Caco-2 (cell line): ENCODE data around the gene BCKDK. TPM values are rescaled to one million over a fixed set of nuclear protein-coding genes. Genes with fewer than 3 reads are reported as not detected.

Experiments used
- BruUV-seq: library from RNA; stranded (reverse); fragments of 400-500 nt; replicated peaks from 2 replicates; lab custom pipeline; 2021; lab: Mats Ljungman, UMichigan
- CTCF ChIA-PET: fragments of 300-600 bp; sonication (Branson Sonifier 250); formaldehyde crosslinking; loops from one replicate; lab custom pipeline; 2022; ENCODE audit warnings: antibody characterized with exemption; lab: Charles Lee
- POLR2A ChIA-PET: fragments of 300-600 bp; sonication (Branson Sonifier 250); formaldehyde crosslinking; loops from one replicate; lab custom pipeline; 2022; ENCODE audit warnings: antibody characterized with exemption; lab: Charles Lee
- DNase-seq, 2 experiments: peaks; one replicate each; pipeline versions ENCODE4 v3.0.0 to v3.0.0-alpha.2; 2020 to 2022
- H3K27me3 ChIP-seq: replicated peaks from 2 replicates; pipeline ENCODE4 v1.6.0; 2011; ENCODE audit warnings: low read length; ENCODE audit not compliant: control insufficient read depth, insufficient read depth
- H3K36me3 ChIP-seq: 2 replicates; pipeline ENCODE4 v1.5.1; 2011; ENCODE audit warnings: low read length; ENCODE audit not compliant: control insufficient read depth, insufficient read depth
- H3K4me1 ChIP-seq: fragments of 250-450 bp; sonication (Bioruptor Pico); 2 replicates; pipeline ENCODE4 v1.5.1; 2020; ENCODE audit warnings: mild to moderate bottlenecking
- H3K4me3 ChIP-seq: 2 replicates; pipeline ENCODE4 v1.5.1; 2011; ENCODE audit warnings: low read depth, mild to moderate bottlenecking, control low read depth, low read length
- H3K9me3 ChIP-seq: fragments of 250-450 bp; sonication (Bioruptor Pico); 2 replicates; pipeline ENCODE4 v1.5.1; 2020; ENCODE audit warnings: mild to moderate bottlenecking, moderate library complexity
- H3K27ac Mint-ChIP-seq: one replicate; pipeline ENCODE4 v1.8.0; 2022; ENCODE audit warnings: mixed read lengths; ENCODE audit not compliant: unreplicated experiment
- H3K27me3 Mint-ChIP-seq: one replicate; pipeline ENCODE4 v1.8.0; 2022; ENCODE audit warnings: mixed read lengths; ENCODE audit not compliant: insufficient read depth, unreplicated experiment
- H3K36me3 Mint-ChIP-seq: one replicate; pipeline ENCODE4 v1.8.0; 2022; ENCODE audit warnings: mild to moderate bottlenecking, mixed read lengths; ENCODE audit not compliant: insufficient read depth, unreplicated experiment
- H3K4me1 Mint-ChIP-seq: one replicate; pipeline ENCODE4 v1.8.0; 2022; ENCODE audit warnings: low read depth, mixed read lengths; ENCODE audit not compliant: unreplicated experiment
- H3K4me3 Mint-ChIP-seq: one replicate; pipeline ENCODE4 v1.8.0; 2022; ENCODE audit warnings: mild to moderate bottlenecking, moderate library complexity, mixed read lengths; ENCODE audit not compliant: unreplicated experiment
- H3K9me3 Mint-ChIP-seq: one replicate; pipeline ENCODE4 v1.8.0; 2022; ENCODE audit warnings: mixed read lengths; ENCODE audit not compliant: unreplicated experiment
- intact Hi-C: fragments of 100-400 bp; cut with micrococcal nuclease; formaldehyde crosslinking; loops from one replicate; pipeline ENCODE4 v1.10.0; 2022; ENCODE audit not compliant: unreplicated experiment
- total RNA-seq: library from RNA; stranded (reverse); gene quantifications from 2 replicates; pipeline ENCODE4 v1.2.3, GENCODE V29; 2022
- TF ChIP-seq, protein P1 (sequence below), 2 experiments: fragments of 200-600 bp in 1 of 2; IDR thresholded peaks; 1 replicate in 1 of 2; 2 replicates in 1 of 2; pipeline versions ENCODE4 v1.5.1 to v1.8.0; 2011 to 2022; ENCODE audit warnings: antibody characterized with exemption in 1 of 2, control low read depth in 1 of 2, inconsistent platforms in 1 of 2, low read depth in 1 of 2, low read length in 1 of 2, mild to moderate bottlenecking in 1 of 2, moderate library complexity in 1 of 2; ENCODE audit not compliant: insufficient read depth in 1 of 2, severe bottlenecking in 1 of 2, unreplicated experiment in 1 of 2

BCKDK gene
- total RNA-seq, 1 experiment from 2014 or later, result 34.1 TPM

DNA sequence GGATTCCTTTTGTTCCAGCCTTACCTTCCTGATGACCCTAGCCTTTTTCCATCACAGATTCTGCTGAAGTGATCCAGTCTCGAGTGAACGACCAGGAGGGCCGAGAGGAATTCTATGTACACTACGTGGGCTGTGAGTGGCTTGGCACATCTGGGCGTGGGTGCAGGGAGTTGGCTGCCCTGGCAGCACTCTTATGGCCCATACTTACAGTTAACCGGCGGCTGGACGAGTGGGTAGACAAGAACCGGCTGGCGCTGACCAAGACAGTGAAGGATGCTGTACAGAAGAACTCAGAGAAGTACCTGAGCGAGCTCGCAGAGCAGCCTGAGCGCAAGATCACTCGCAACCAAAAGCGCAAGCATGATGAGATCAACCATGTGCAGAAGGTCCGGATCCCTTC lies 11.9 kb downstream of the BCKDK start:
- ChIA-PET POLR2A (no interaction called here), CTCF (no interaction called here)
- intact Hi-C loops, result no loop called here
- TF ChIP-seq, protein P1, sequence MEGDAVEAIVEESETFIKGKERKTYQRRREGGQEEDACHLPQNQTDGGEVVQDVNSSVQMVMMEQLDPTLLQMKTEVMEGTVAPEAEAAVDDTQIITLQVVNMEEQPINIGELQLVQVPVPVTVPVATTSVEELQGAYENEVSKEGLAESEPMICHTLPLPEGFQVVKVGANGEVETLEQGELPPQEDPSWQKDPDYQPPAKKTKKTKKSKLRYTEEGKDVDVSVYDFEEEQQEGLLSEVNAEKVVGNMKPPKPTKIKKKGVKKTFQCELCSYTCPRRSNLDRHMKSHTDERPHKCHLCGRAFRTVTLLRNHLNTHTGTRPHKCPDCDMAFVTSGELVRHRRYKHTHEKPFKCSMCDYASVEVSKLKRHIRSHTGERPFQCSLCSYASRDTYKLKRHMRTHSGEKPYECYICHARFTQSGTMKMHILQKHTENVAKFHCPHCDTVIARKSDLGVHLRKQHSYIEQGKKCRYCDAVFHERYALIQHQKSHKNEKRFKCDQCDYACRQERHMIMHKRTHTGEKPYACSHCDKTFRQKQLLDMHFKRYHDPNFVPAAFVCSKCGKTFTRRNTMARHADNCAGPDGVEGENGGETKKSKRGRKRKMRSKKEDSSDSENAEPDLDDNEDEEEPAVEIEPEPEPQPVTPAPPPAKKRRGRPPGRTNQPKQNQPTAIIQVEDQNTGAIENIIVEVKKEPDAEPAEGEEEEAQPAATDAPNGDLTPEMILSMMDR (IDR thresholded peaks at IDR 0.05; ENCODE audit: insufficient read depth in 1 of 2, low read depth in 1 of 2, low read length in 1 of 2, severe bottlenecking in 1 of 2, unreplicated experiment in 1 of 2), result no peak
- Mint-ChIP-seq H3K27me3 (no peaks in the 10 kb centered on the region), H3K9me3 (no peaks in the 10 kb centered on the region), H3K4me1 (peaks cover 10% of the 10 kb centered on the region), H3K27ac (no peak overlapping the region), H3K36me3 (peaks cover 60% of the 10 kb centered on the region), H3K4me3 (no peak overlapping the region)
- Histone ChIP-seq H3K4me3 (no peak overlapping the region), H3K4me1 (no peaks in the 10 kb centered on the region), H3K9me3 (no peaks in the 10 kb centered on the region), H3K27me3 (no peaks in the 10 kb centered on the region), H3K36me3 (peaks cover 5% of the 10 kb centered on the region)
- no peak for DNase-seq
- BruUV-seq, result no TSS peak

DNA sequence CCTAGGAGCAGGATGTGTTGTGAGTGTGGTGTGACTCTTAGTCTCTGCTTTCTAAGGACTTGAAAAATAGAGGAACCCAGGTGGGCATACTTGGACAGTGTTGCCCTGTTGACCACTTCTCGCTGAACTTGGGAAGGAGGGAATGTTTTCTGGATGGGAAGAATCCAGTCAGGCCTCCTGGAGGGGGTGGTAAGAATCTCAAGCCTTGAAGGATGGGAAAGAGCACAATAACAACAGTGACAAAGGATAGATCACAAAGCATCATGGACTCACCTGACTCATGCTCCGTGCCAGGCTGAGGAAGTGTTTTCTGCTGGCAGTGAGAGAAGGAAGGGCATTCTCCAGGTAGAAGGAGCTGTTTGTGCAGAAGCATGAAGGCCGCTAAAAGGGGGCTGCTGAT lies 17.7 kb downstream of the BCKDK start:
- Mint-ChIP-seq H3K27ac (no peak overlapping the region), H3K4me3 (no peak overlapping the region), H3K36me3 (peaks cover 32% of the 10 kb centered on the region), H3K4me1 (peaks cover 7% of the 10 kb centered on the region), H3K27me3 (no peaks in the 10 kb centered on the region), H3K9me3 (no peaks in the 10 kb centered on the region)
- Histone ChIP-seq H3K4me1 (peaks cover 7% of the 10 kb centered on the region), H3K27me3 (no peaks in the 10 kb centered on the region), H3K36me3 (no peaks in the 10 kb centered on the region), H3K4me3 (no peak overlapping the region), H3K9me3 (no peaks in the 10 kb centered on the region)
- no TSS peak for BruUV-seq
- DNase-seq, result no peak
- CTCF ChIA-PET, result interaction anchor here (1.1 to 1.9 kb wide), 2 partner anchors 8 to 16 kb away, joined by 4 to 11 read pairs; partner anchors contain the start of gene KAT8
- intact Hi-C loops, result no loop called here
- TF ChIP-seq, protein P1 (IDR thresholded peaks at IDR 0.05; ENCODE audit: insufficient read depth in 1 of 2, low read depth in 1 of 2, low read length in 1 of 2, severe bottlenecking in 1 of 2, unreplicated experiment in 1 of 2), result no peak
- POLR2A ChIA-PET, result interaction anchor here (3.9 kb wide), 1 partner anchor 8 kb away, joined by 24 read pairs; the partner anchor contains the start of gene KAT8

DNA sequence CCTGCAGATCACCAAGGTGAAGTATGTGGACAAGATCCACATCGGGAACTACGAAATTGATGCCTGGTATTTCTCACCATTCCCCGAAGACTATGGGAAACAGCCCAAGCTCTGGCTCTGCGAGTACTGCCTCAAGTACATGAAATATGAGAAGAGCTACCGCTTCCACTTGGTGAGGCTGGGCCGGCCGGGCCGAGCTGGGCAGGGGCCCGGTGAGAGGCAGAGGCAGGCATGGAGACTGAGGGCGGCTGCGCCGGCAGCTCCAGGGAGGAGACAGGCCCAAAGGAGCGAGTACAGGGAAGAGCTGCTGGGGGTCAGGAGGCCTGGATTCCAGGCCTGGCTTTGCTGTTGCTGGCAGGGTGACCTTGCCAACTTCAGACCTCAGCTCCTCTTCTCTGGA lies 19.0 kb downstream of the BCKDK start:
- no peaks in the 10 kb centered on the region for H3K9me3 Mint-ChIP-seq
- H3K4me1 Mint-ChIP-seq, result peaks cover 15% of the 10 kb centered on the region
- intact Hi-C loops, result no loop called here
- no TSS peak for BruUV-seq
- no peak for DNase-seq
- ChIA-PET POLR2A (interaction anchor here (3.9 kb wide), 1 partner anchor 10 kb away, joined by 24 read pairs; the partner anchor contains the start of gene KAT8), CTCF (interaction anchor here (1.1 kb wide), 1 partner anchor 10 kb away, joined by 4 read pairs; the partner anchor contains the start of gene KAT8)
- Histone ChIP-seq H3K36me3 (0 out of 2 replicates have a peak, but pooled peaks cover 2% of the 10 kb centered on the region), H3K9me3 (no peaks in the 10 kb centered on the region), H3K27me3 (no peaks in the 10 kb centered on the region), H3K4me1 (peaks cover 20% of the 10 kb centered on the region), H3K4me3 (no peak overlapping the region)
- no peak overlapping the region for H3K27ac Mint-ChIP-seq
- H3K27me3 Mint-ChIP-seq, result no peaks in the 10 kb centered on the region
- no peak overlapping the region for H3K4me3 Mint-ChIP-seq
- peaks cover 32% of the 10 kb centered on the region for H3K36me3 Mint-ChIP-seq
- TF ChIP-seq, protein P1 (IDR thresholded peaks at IDR 0.05; ENCODE audit: insufficient read depth in 1 of 2, low read depth in 1 of 2, low read length in 1 of 2, severe bottlenecking in 1 of 2, unreplicated experiment in 1 of 2), result no peak
